CD4-positive, alpha-beta T cell treated with Interleukin-12 subunit alpha and Interleukin-12 subunit beta, for 1 hour (primary cell): ENCODE measurements around the gene ITPK1.
A peak's percentile ranks its signal among the peaks of the same experiment; 100 is the strongest.
"Not testable (repeated sequence)": the region's sequence is repeated elsewhere in the genome, so short reads cannot be mapped to it uniquely, and the experiment has no call there.

Source experiments
- DNase-seq: peaks from one replicate; pipeline ENCODE4 v3.0.0-alpha.2; 2020

Gene ITPK1

DNA sequence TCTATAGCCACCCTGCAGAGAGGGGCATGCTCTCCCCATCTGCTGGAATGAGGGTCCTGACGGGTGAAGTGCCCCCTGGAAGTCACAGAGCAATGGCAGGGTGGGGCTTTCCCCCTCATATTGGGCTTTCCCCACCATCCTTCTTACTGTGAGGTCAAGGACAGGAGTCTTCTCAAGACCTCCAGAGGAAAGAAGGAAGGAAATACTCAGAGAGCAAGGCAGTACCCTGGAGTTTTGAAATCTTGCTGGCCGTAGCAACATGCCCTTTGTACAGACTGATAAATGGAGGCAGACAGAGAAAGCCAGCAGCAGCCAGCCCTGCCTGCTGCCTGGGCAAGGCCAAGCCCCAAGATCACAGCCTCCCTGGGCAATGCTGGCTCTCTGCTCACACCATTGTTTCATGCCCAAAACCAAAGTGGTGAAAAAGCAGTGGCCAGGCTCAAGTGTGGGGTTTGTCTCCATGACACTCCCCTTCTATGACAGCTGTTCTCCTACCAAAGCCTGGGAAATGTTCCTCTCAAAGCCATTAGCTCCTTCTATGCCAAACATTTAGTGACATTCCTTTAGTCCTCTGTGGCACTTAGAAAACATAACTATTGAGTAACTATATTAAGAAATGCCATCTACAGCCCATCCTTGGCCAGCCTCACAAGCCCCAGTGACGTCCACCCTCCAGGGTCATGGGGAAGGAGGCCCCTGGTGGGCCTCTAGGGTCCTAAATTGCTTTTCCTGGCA is 13.2 kb upstream of the ITPK1 start:
- DNase-seq: no peak

DNA sequence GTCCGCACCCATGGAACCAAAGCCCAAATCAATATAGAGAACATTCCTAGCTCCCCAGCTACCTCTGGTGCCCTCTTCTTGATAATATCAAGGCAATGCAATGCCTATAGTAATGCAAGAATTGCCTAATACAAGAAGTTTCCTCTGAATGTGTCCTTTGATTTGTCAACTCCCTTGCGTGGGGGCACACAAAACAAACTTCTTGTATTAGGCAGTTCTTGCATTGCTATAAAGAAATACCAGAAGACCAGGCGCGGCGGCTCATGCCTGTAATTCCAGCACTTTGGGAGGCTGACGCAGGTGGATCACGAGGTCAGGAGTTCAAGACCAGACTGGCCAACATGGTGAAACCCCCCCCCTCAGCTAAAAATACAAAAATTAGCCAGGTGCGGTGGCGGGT is 10.4 kb upstream of the ITPK1 start:
- no peak for DNase-seq

DNA sequence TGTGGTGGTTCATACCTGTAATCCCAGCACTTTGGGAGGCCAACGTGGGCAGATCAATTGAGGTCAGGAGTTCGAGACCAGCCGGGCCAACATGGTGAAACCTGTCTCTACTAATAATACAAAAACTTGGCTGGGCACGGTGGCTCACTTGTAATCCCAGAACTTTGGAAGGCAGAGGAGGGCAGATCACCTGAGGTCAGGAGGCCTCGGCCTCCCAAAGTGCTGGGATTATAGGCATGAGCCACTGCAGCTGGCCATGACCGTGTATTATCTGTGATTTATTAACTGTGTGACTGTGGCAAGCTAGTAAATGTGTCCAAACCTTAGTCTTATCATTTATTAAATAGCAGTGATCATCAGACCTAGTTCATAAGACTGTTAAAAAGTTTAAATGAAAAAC is 7.1 kb upstream of the ITPK1 start:
- no peak for DNase-seq

DNA sequence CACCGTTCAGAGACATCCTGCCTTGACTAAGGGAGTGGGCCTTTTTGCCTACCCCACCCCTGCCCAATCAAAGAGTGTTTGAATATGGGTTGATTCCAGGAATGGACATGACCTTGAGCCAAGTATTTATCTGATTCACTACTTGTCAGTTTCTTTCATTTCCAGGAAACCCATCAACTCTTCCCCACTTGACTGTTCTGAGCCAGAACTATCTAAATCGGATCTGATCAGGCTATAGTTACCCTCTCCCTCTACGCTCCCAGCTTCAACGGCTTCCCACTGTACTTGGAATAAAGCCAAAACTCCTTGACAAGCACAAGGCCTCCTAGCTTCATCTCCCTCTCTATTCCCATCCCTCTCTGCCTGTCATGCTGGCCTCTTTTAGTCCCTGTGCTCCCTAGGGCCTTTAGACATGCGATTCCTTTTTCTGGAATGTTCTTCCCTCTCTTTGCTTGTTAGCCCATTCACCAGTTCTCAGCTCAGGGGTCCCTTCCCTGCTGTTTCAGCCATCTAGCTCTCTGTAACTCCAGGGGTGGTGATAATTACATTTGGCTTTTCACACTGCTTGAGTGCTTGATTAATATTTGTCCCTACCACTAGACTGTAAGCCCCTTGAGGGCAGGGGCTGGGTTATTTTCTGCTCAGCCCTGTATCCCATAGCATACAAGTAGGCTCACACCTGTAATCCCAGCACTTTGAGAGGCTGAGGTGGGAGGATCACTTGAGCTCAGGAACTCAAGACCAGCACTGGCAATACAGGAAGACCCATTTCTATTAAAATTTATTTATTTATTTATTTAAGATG is 5.5 kb upstream of the ITPK1 start:
- no peak for DNase-seq

DNA sequence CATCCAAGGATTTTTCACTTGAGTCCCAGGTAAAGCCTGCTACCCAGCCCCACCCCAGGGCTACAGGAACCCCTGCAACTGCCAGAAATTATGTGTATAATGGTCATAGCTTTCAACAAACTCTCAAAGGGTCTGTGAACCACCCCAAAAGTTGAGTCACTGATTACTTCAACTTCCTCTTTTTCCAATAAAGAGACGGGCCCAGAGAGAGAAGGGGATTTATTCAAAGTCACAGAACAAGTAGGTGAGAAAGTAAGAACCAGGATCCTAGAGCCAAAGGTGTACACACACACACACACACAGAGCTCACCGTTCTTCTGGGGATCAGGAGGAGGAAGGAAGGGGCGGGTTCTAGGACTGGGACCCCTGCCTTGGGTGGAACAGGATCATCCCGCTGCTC is 4.8 kb upstream of the ITPK1 start:
- DNase-seq: no peak

DNA sequence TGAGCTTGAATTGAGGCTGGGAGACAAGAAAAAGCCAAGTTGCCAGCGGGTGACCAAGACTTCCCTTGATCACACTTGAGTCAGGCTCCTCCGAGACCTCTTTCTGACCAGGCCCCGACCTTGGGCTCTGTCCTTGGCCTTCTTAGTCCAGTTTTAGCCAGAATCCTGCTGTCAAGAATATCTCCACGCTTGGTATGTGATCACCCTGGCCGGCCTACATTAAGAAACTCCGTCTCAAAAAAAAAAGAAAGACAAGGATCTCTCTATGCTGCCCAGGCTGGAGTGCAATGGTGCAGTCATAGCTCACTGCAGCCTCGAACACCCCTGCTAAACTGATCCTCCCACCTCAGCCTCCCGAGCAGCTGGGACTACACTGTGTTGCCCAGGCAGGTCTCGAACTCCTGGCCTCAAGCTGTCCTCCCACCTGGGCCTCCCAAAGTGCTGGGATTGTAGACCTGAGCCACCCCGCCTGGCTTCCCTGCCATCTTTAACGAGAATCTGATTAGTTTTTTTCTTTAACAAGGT is 1.0 kb upstream of the ITPK1 start:
- no peak for DNase-seq

DNA sequence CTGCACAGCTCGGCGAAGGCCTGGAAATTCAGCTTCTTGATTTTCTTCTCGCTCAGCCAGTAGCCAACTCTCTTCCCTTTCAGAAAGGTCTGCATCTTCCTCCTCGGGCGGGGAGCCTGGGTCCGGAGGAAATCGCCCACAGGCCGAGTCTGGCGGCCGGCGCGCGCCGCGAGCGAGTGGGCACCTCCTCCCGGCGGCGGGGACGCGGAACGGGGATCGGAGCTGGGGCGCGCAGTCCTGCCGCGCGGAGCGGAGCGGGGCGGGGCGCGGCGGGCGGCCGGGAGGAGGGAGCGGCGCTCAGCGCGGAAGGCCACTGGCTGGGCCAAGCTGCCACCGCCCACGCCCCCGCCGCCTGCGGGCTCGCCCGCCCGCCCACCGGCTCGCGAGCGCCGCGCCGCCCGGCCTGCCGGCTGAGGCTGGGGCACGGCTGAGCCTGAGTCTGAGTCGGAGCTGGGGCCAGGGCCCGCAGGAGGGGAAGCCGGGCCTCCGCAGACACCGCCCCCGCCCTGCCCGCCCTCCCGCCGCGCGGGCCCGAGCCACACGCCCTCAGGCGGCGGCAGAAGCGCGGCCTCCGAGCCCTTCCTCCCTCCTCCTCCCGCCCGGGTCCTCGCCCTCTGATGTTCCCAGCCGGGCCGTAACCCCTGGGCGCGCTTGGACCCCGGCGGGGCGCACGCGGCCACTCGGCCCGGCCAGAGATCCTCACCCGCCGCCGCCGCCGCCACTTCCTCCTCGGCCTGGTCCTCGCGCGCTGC is 480 bp downstream of the ITPK1 start:
- peak; percentile 89 for DNase-seq

DNA sequence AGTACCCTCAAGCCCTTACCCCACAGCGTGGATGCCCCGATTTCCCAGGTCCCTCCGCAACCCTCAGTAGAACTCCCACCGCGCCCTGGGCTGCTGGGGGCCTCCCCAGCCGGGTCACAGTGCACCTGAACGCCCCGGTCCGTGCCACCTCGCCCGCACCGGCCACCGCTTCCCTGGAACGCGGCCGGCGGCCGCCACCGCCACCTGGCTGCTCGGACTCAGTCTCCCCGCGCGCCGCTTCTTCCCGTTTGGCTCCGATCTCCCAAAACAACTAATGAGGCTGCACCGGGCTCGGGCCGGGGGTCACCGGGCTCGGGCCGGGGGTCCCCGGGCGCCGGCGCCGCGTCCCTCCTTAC is 1.0 kb downstream of the ITPK1 start:
- peak; percentile 11 for DNase-seq

DNA sequence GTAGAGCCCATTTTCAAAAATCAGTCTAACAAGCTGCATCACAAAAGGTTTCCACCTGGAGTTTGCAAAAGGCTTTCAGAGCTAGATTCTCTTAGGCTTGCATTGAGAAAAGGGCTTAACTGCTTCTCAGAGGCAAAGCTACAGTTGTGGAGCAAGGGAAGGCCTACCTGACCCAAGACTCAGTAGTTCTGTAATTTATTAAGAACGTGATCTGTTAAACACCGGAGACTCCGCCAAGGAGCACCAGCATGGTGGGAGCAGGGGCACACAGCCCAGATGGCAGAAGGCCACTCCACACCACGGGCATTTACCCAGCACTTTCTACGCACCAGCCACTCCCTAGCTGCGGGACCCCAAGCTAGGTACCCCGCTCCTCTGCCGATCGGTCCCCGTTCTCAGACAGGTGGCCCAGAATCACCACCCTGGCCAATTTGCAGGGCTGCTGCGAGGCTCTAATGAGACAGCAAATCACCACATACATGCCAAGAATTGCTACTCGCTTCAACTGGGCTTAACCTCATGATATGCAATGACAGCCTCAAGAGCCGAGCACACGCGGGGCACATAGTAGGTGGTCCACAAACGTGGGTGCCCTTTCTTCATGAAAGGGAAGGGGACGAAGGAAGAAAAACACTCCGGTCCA is 1.5 kb downstream of the ITPK1 start:
- no peak for DNase-seq

DNA sequence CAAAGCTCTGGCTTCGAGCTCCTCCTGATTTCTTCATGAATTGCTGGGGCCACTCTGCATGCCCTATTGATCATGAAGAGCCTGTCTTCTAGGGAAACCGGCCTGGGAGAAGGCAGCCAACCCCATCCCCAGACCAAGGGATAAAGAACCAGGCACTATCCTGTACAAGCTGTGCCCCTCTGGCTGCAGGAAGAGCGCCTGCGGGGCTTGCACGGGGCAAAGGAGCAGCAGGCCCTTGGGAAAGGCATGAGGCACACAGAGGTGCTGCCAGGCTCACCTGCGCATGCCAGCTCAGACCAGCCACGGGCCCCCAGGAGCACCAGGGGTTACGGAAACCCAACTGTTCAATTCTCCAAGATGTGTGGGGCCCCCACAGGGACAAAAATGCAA is 2.1 kb downstream of the ITPK1 start:
- DNase-seq: no peak

DNA sequence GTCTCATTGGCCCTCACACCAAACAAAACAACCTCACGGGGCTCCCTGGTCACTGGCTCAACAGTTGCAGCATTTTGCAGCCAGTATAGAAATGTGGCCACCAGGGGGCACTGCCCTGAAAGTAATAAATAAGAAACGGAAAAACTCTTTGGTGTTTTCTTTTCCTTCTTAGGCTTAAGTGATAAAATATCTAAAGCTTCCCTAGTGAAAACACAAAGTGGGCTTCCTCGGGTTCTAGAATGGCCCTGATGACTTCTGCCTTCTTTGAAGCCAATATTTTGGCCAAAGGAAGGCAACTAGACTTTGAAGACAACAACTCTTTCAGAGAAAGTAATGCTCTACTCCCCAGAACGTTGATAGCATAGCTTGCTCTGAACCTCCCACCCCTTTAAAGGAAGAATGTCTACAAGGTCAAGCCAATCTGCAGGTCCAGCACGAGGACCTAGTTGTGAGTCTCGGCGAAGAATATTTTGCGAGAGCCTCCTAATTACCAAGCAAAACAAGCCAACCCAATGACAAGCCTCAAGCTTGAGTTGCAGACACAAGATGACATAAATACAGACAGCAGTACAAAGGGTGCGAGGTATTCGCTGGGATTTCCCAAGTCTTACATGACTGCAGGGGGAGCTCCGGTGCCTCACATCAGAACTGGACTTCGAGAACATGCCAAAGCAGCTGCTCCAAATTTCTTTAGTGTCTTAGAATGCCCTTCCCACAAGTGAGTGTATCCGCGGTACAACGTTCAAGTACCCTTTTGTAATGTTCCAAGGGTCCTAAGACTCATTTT is 2.6 kb downstream of the ITPK1 start:
- peak; percentile 76 for DNase-seq

DNA sequence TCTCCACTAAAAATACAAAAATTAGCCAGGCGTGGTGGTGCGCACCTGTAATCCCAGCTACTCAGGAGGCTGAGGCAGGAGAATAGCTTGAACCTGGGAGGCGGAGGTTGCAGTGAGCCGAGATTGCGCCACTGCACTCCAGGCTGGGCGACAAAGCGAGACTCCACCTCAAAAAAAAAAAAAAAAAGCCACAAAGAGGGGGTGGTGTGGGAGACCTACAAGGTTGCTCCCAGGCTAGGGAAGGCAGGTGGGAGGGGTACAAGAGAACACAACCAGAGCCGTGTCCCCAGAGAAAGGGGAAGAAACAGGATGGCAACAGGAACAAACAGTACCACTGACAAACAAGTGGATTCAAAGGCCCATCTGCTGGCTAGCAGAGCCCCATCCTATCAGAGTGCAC is 4.2 kb downstream of the ITPK1 start:
- peak; percentile 12 for DNase-seq

DNA sequence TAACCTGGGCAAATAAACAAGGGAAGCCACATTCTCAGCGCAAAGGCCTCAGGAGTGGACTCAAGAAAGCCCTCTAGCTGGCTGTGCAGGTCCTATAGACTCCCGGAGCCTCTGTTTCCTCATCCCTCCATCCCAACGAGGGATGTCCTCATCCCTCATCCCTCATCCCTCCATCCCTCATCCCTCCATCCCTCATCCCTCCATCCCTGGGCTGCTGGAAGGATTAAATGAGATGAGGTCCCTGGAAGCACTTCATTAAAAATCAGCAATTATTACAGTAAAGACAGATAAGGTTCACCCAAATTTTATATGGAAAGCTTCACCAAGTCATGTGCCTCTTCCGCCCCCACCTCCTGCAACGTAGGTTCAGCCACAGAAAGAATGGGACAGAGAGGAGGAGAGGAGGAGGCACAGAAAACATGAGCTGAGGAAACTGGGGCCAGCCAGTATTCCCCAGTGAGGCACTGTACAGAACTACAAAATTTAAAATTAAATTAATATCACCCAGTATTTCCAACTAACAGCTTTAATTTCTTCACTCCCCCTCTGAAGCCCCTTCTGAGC is 4.8 kb downstream of the ITPK1 start:
- DNase-seq: no peak

DNA sequence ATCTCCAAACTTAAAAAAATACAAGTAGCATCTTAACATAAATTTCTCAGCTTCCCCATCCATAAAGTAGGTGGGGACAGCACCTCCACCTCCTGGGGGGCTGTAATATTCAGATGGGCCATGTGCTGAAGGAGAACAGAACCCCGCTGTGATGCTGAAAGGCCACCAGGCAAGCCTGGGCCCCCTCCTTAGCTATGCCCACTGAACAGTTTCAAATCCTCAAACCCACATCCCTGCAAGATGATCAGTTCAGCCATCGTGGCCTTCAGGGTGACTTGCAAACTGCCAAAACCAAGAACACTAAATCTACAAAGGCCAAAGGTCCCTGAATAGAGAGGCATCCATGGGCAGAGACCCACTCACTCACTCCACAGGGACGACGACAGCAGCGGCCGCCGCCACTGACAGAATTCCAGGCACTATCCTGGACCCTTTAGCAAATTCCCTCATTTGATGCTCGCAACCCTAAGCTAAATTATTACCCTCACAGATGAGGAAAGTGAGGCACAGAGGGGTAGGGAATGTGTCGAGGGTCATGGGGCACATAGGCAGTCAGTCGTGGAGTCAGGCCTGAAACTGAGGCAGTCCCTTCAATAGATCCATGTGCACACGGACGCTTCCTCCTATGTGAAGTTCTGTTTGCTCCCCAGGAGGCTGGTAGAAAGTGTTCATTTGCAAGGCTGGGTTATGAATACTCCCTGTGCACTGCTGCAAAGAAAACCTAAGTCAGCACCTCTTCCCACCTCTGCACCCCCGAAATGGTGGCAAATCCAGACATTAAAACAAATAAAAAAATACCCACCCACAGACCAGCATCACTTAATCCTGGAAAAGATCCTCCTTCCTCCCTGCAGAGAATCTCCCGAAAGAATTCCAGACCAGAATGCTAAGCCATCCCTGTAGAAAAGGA is 5.9 kb downstream of the ITPK1 start:
- no peak for DNase-seq

DNA sequence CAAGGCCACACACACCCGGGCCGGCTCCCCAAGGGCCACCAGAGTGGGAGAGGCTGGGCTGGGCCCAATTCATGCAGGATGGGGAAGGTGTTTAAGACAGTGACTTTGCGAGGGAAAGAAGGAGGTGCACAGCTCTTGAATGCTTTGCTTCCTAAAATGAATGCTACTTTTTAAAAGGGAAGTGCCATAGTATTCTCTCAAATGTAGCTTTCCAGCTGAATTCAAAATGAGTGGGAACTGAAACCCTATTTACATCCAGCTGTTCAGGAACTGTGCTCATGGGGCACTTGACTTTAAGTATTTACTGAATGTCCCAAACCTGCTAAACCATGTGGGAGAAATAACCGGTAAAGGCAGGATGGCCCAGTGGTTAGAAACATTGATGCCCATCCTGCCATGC is 7.6 kb downstream of the ITPK1 start:
- DNase-seq: no peak

DNA sequence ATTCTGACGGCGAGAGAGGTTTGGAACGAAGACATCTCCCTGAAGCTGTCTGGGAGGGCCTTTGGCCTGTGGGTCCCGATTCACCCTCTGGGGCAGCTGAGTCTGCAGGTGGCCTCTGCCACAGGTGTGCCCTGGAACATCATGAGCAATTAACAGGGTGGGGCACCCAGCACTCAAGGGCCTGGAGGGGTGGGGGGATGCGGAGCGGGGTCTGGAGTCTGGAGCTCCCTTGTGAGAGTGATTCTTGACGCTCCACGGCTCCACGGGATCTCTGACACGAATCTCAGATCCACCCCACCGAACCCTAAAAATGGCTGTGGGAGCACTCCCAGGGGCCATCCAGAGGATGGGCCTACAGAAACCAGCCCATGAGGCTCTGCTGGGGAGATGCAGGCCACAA is 8.3 kb downstream of the ITPK1 start:
- no peak for DNase-seq

DNA sequence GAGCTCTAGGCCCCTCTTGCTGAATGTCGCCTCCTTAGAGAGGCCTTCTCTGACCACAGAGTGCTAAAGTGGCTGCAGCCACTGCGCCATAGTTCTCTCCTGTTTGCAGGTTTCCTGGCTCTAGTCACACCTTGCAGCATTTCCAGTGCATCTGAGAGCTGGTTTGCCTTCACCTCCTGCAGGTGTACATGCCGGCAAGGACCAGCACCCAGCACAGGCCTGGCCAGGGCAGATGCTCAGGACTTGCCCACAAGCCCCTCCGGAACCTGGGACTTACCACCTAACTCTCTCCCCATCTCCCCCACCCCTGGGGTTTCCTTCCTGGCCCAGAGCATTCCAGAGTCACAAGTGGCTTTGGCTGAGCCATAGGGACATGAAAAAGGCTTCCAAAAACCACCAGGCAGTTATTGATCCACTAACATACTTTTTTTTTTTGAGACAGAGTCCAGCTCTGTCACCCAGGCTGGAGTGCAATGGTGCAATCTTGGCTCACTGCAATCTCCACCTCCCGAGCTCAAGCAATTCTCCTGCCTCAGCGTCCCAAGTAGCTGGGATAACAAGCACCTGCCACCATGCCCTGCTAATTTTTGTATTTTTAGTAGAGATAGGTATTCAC is 9.1 kb downstream of the ITPK1 start:
- DNase-seq: no peak

DNA sequence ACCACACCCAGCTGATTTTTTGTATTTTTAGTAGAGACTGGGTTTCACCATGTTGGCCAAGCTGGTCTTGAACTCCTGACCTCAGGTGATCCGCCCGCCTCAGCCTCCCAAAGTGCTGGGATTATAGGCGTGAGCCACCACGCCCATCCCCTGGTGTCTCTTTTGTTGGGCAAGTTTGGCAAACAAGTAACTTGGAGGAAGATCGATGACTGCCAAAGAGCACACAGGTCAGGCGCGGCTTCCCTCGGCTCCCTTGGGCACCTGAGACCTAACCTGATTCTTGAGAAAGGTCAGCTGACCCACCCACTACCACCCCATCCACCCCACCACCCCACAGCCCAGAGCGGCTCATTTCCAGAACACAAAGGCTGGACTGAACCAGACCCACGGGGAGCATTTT is 9.9 kb downstream of the ITPK1 start:
- DNase-seq: not testable (repeated sequence)

DNA sequence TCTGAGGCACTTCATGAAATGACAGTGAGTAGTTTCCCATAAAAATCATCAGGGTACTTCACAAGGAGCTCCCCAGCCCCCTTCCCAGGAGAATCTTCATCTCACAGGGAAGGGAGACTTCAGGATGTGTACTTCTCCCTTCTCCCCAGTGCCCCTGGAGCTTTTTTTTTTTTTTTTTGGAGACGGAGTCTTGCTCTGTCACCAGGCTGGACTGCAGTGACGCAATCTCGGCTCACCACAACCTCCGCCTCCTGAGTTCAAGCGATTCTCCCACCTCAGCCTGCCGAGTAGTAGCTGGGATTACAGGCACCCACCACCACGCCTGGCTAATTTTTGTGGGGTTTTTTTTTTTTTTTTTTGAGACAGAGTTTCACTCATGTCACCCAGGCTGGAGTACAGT is 10.4 kb downstream of the ITPK1 start:
- DNase-seq: no peak

DNA sequence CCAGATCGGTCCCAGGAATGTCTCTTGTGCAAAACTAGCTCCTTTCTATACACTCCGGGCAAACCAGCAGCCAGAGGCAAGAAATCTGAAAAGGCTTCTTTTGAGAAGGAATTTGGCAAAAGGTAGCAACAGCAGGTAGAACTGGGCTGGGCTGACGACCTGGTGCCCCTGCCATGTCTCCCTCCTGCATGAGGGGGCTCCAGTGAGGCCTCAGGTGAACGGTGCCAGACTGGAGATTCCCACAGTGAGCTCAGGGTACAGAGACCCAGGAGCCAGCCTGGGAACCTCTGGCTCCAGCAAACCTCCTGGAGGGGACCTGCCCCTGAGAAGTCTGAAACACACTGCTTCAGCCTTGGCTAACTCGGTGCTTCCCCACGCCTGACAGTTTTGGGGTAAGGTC is 10.8 kb downstream of the ITPK1 start:
- DNase-seq: no peak
